ENCODE measurements around the gene PLXNB1. TPM values are rescaled to one million over a fixed set of nuclear protein-coding genes. Genes with fewer than 3 reads are reported as not detected.
A peak's percentile ranks its signal among the peaks of the same experiment; 100 is the strongest.

The PLXNB1 gene
- total and polyA plus RNA-seq, 2 of the 13 experiments (the other 11 are each of a cell fraction or from before 2014, with no cell fraction given), result 86.0 to 143 TPM

GRCh38 chr3:48429960-48430707 lies at the start of gene PLXNB1 (continued):
- TF ChIP-seq NONO (IDR thresholded peaks at IDR 0.05) (no peak), NONO (CRISPR knock-in tag; conservative IDR thresholded peaks at IDR 0.05) (peak; percentile 99), ZNF496 (CRISPR knock-in tag; IDR thresholded peaks at IDR 0.05; ENCODE audit: insufficient replicate concordance) (no peak), ZNF225 (CRISPR knock-in tag; IDR thresholded peaks at IDR 0.05) (no peak; the same call in 1 of the 2 replicates), ZGPAT (CRISPR knock-in tag; IDR thresholded peaks at IDR 0.05) (peak; percentile 93), ZNF710 (CRISPR knock-in tag; IDR thresholded peaks at IDR 0.05; ENCODE audit: borderline replicate concordance) (peak; percentile 85), ZBTB14 (CRISPR knock-in tag; IDR thresholded peaks at IDR 0.05) (no peak), ZNF335 (CRISPR knock-in tag; IDR thresholded peaks at IDR 0.05) (peak; percentile 80), ZFX (CRISPR knock-in tag; IDR thresholded peaks at IDR 0.05; ENCODE audit: low read depth) (peak; percentile 69; the same call in 1 of the 2 replicates), ZNF678 (CRISPR knock-in tag; IDR thresholded peaks at IDR 0.05) (0 out of 2 replicates have a peak, but pooled peaks have one; percentile 61), ZNF326 (CRISPR knock-in tag; IDR thresholded peaks at IDR 0.05; ENCODE audit: borderline replicate concordance) (no peak), ZFP41 (CRISPR knock-in tag; IDR thresholded peaks at IDR 0.05; ENCODE audit: borderline replicate concordance) (no peak), ZBTB1 (CRISPR knock-in tag; IDR thresholded peaks at IDR 0.05; ENCODE audit: borderline replicate concordance) (0 out of 2 replicates have a peak, but pooled peaks have one; percentile 24), NR3C1 (CRISPR knock-in tag; IDR thresholded peaks at IDR 0.05) (no peak), PLSCR1 (CRISPR knock-in tag; IDR thresholded peaks at IDR 0.05; ENCODE audit: borderline replicate concordance) (no peak), ZNF629 (CRISPR knock-in tag; conservative IDR thresholded peaks at IDR 0.05) (peak; percentile 59), CBX2 (IDR thresholded peaks at IDR 0.05; ENCODE audit: low read depth, low read length) (no peak), CBX2 (CRISPR knock-in tag; IDR thresholded peaks at IDR 0.05; ENCODE audit: low read depth) (no peak), ZNF550 (CRISPR knock-in tag; IDR thresholded peaks at IDR 0.05; ENCODE audit: borderline replicate concordance) (no peak), FOXO1 (CRISPR knock-in tag; IDR thresholded peaks at IDR 0.05) (peak; percentile 78; the same call in 1 of the 2 replicates), HMGXB4 (CRISPR knock-in tag; IDR thresholded peaks at IDR 0.05; ENCODE audit: borderline replicate concordance in 1 of 2, low read depth in 1 of 2) (peak; percentile 49 to 65; a peak in 3 of 4 replicates), NFE2L1 (CRISPR knock-in tag; IDR thresholded peaks at IDR 0.05; ENCODE audit: borderline replicate concordance) (no peak; the same call in 1 of the 2 replicates)

Data from HepG2 (cell line).